ENCODE data around the gene ZNRF2.

The ZNRF2 gene

DNA sequence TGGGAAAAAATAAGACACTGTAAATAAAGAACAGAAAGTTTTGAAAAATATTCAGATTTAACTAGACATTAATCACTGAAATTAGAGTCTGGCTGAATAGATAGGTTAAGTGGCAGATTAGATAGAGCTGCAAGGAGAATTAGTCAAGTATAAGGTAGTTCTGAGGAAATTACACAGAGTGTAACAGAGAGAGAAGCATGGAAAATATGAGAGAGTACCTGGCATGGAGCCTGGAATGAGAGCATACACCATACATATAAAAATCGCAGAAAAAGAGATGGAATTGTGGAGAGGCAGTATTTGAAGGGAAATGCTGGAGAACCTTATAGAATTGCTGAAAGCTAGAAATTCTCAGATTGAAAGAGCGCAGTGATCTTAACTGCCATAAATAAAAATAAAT is 46.9 kb downstream of the ZNRF2 start:
- Histone ChIP-seq H3K27ac (ENCODE audit: insufficient read depth, low read depth, low read length, poor library complexity, severe bottlenecking) (no peak overlapping the region), H3K4me3 (ENCODE audit: insufficient read depth, low read depth, low read length) (no peak overlapping the region), H3K4me1 (ENCODE audit: control insufficient read depth, insufficient read depth, low read length) (no peaks in the 10 kb centered on the region), H3K36me3 (ENCODE audit: control insufficient read depth, insufficient read depth, low read length) (no peaks in the 10 kb centered on the region), H3K27me3 (ENCODE audit: control insufficient read depth, insufficient read depth, low read length, poor library complexity, severe bottlenecking) (no peaks in the 10 kb centered on the region), H3K9me3 (ENCODE audit: control insufficient read depth, low read length) (peaks cover 2% of the 10 kb centered on the region)
- 100% methylated on average over 1 to 2 of the region's 2 CpGs for WGBS, 2 experiments

DNA sequence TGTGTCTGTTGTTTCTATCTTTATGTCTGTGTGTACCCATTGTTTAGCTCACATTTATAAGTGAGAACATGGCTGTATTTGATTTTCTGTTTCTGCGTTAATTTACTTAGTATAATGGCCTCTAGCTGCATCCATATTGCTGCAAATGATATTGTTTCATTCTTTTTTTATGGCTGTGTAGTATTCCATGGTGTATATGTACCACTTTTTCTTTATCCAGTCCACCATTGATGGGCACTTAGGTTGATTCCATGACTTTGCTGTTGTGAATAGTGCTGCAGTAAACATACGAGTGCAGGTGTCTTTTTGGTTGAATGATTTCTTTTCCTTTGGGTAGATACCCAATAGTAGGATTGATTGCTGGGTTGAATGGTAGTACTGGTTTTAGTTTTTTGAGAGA is 48.2 kb downstream of the ZNRF2 start:
- Histone ChIP-seq H3K36me3 (ENCODE audit: control insufficient read depth, insufficient read depth, low read length) (no peaks in the 10 kb centered on the region), H3K27me3 (ENCODE audit: control insufficient read depth, insufficient read depth, low read length, poor library complexity, severe bottlenecking) (no peaks in the 10 kb centered on the region), H3K9me3 (ENCODE audit: control insufficient read depth, low read length) (peaks cover 2% of the 10 kb centered on the region), H3K4me1 (ENCODE audit: control insufficient read depth, insufficient read depth, low read length) (no peaks in the 10 kb centered on the region), H3K4me3 (ENCODE audit: insufficient read depth, low read depth, low read length) (no peak overlapping the region), H3K27ac (ENCODE audit: insufficient read depth, low read depth, low read length, poor library complexity, severe bottlenecking) (no peak overlapping the region)
- 94 to 96% methylated on average over 2 of the region's 2 CpGs for WGBS, 2 experiments

- 72 to 76% methylated on average over 3 of the region's 4 CpGs for WGBS, 2 experiments
- H3K4me1 ChIP-seq (ENCODE audit: control insufficient read depth, insufficient read depth, low read length) = no peaks in the 10 kb centered on the region
- H3K4me3 ChIP-seq (ENCODE audit: insufficient read depth, low read depth, low read length) = no peak overlapping the region
- H3K27me3 ChIP-seq (ENCODE audit: control insufficient read depth, insufficient read depth, low read length, poor library complexity, severe bottlenecking) = no peaks in the 10 kb centered on the region
- H3K36me3 ChIP-seq (ENCODE audit: control insufficient read depth, insufficient read depth, low read length) = no peaks in the 10 kb centered on the region
- no peak overlapping the region for H3K27ac ChIP-seq (ENCODE audit: insufficient read depth, low read depth, low read length, poor library complexity, severe bottlenecking)
- peaks cover 2% of the 10 kb centered on the region for H3K9me3 ChIP-seq (ENCODE audit: control insufficient read depth, low read length)
Observed at GRCh38 chr7:30335763-30336487, 51.5 kb downstream of the ZNRF2 start.

GRCh38 chr7:30344513-30344912 is 60.1 kb downstream of the ZNRF2 start:
- 97 to 100% methylated on average over 1 of the region's 1 CpG for whole genome bisulfite sequencing, 2 experiments
- no peaks in the 10 kb centered on the region for H3K36me3 ChIP-seq (ENCODE audit: control insufficient read depth, insufficient read depth, low read length)
- H3K4me1 ChIP-seq (ENCODE audit: control insufficient read depth, insufficient read depth, low read length) = peaks cover 8% of the 10 kb centered on the region
- no peaks in the 10 kb centered on the region for H3K9me3 ChIP-seq (ENCODE audit: control insufficient read depth, low read length)
- no peak overlapping the region for H3K27ac ChIP-seq (ENCODE audit: insufficient read depth, low read depth, low read length, poor library complexity, severe bottlenecking)
- H3K4me3 ChIP-seq (ENCODE audit: insufficient read depth, low read depth, low read length) = no peak overlapping the region
- no peaks in the 10 kb centered on the region for H3K27me3 ChIP-seq (ENCODE audit: control insufficient read depth, insufficient read depth, low read length, poor library complexity, severe bottlenecking)

DNA sequence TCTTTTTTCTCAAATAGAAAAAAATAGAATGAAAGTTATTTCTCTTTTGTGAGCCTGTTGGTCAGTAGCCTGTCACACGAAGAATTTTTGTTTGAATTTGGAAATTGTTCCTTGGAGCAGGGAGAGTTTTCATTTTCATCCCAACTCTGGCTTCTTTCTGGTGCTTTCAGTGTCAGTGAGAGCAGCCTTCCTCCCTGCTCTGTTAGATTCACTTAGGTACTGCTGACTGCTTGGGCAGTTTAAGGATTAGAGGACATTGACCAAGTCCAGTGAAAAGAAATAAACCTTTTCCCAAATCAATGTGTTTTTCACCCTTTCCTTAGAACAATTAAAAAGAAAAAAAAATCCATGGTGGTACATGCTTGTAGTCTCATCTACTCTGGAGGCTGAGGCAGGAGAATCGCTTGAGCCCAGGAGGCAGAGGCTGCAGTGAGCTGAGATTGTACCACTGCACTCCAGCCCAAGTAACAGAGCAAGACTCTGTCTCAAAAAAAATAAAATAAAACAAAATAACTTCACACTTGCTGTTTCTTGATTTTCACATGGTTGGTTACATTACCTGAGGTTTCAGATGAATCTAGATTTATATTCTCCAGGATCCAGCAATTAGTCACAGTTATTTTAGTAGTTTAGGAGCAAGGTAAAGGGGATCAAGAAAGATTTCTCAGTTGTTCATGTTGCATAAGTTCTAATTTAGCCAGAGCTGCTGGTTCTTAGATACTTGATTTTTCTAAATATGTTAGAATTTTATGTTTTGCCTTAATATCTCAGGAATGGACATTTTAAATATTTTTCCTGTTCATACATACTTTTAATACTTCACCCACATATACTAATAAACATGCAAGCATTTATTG is 63.1 kb downstream of the ZNRF2 start:
- Histone ChIP-seq H3K27me3 (ENCODE audit: control insufficient read depth, insufficient read depth, low read length, poor library complexity, severe bottlenecking) (no peaks in the 10 kb centered on the region), H3K27ac (ENCODE audit: insufficient read depth, low read depth, low read length, poor library complexity, severe bottlenecking) (no peak overlapping the region), H3K36me3 (ENCODE audit: control insufficient read depth, insufficient read depth, low read length) (no peaks in the 10 kb centered on the region), H3K4me3 (ENCODE audit: insufficient read depth, low read depth, low read length) (no peak overlapping the region), H3K4me1 (ENCODE audit: control insufficient read depth, insufficient read depth, low read length) (peaks cover 8% of the 10 kb centered on the region), H3K9me3 (ENCODE audit: control insufficient read depth, low read length) (no peaks in the 10 kb centered on the region)
- 84 to 88% methylated on average over 2 of the region's 2 CpGs for WGBS, 2 experiments

- H3K36me3 ChIP-seq (ENCODE audit: control insufficient read depth, insufficient read depth, low read length) = no peaks in the 10 kb centered on the region
- no peaks in the 10 kb centered on the region for H3K27me3 ChIP-seq (ENCODE audit: control insufficient read depth, insufficient read depth, low read length, poor library complexity, severe bottlenecking)
- H3K4me1 ChIP-seq (ENCODE audit: control insufficient read depth, insufficient read depth, low read length) = peaks cover 8% of the 10 kb centered on the region
- no peaks in the 10 kb centered on the region for H3K9me3 ChIP-seq (ENCODE audit: control insufficient read depth, low read length)
- 56 to 60% methylated on average over 1 to 2 of the region's 2 CpGs for WGBS, 2 experiments
- H3K4me3 ChIP-seq (ENCODE audit: insufficient read depth, low read depth, low read length) = no peak overlapping the region
- no peak overlapping the region for H3K27ac ChIP-seq (ENCODE audit: insufficient read depth, low read depth, low read length, poor library complexity, severe bottlenecking)
Observed at GRCh38 chr7:30348083-30348560, 63.7 kb downstream of the ZNRF2 start.

DNA sequence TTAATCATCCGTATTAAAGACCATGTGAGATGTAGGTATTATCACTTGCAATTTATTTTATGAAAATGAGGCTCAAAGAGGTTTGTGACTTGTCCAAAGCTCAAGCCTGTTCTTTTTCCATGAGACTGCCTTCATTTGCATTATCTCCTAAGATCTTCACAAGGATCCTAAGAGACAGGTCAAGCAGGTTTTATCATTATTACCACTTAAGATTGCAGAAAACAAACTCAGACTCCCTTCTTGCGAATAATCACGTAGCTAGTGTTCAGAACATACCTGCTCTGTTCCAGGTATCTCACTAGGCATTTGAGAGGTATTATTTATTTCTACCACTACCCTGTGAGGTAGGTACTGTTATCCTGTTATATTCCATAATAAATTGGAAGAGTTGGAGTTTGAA is 64.8 kb downstream of the ZNRF2 start:
- no peak overlapping the region for H3K27ac ChIP-seq (ENCODE audit: insufficient read depth, low read depth, low read length, poor library complexity, severe bottlenecking)
- H3K27me3 ChIP-seq (ENCODE audit: control insufficient read depth, insufficient read depth, low read length, poor library complexity, severe bottlenecking) = no peaks in the 10 kb centered on the region
- H3K9me3 ChIP-seq (ENCODE audit: control insufficient read depth, low read length) = no peaks in the 10 kb centered on the region
- no peaks in the 10 kb centered on the region for H3K36me3 ChIP-seq (ENCODE audit: control insufficient read depth, insufficient read depth, low read length)
- H3K4me3 ChIP-seq (ENCODE audit: insufficient read depth, low read depth, low read length) = no peak overlapping the region
- 90 to 100% methylated on average over 1 to 3 of the region's 3 CpGs for WGBS, 2 experiments
- H3K4me1 ChIP-seq (ENCODE audit: control insufficient read depth, insufficient read depth, low read length) = peaks cover 15% of the 10 kb centered on the region

DNA sequence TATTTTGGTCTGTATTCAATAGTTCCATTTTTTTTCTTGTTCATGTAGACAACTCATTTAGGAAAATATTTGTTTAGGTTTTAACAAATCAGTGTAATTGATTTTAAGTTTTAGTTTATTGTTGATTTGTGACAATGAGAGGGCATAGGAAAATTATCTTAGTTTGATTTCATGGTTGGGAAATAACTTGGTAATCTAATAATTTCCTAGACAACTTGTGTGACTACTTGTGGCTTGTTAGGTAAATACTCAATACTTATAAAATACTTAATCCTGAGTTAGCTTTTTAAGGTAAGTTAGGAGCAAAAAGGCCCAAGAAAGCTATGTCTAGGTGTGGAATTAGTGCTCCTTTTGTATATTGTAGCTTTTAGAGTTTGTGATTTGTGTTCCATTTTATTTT is 65.4 kb downstream of the ZNRF2 start:
- Histone ChIP-seq H3K9me3 (ENCODE audit: control insufficient read depth, low read length) (no peaks in the 10 kb centered on the region), H3K27ac (ENCODE audit: insufficient read depth, low read depth, low read length, poor library complexity, severe bottlenecking) (no peak overlapping the region), H3K4me3 (ENCODE audit: insufficient read depth, low read depth, low read length) (no peak overlapping the region), H3K36me3 (ENCODE audit: control insufficient read depth, insufficient read depth, low read length) (no peaks in the 10 kb centered on the region), H3K4me1 (ENCODE audit: control insufficient read depth, insufficient read depth, low read length) (peaks cover 17% of the 10 kb centered on the region), H3K27me3 (ENCODE audit: control insufficient read depth, insufficient read depth, low read length, poor library complexity, severe bottlenecking) (no peaks in the 10 kb centered on the region)

- Histone ChIP-seq H3K36me3 (ENCODE audit: control insufficient read depth, insufficient read depth, low read length) (no peaks in the 10 kb centered on the region), H3K4me3 (ENCODE audit: insufficient read depth, low read depth, low read length) (no peak overlapping the region), H3K27ac (ENCODE audit: insufficient read depth, low read depth, low read length, poor library complexity, severe bottlenecking) (no peak overlapping the region), H3K27me3 (ENCODE audit: control insufficient read depth, insufficient read depth, low read length, poor library complexity, severe bottlenecking) (no peaks in the 10 kb centered on the region), H3K9me3 (ENCODE audit: control insufficient read depth, low read length) (no peaks in the 10 kb centered on the region), H3K4me1 (ENCODE audit: control insufficient read depth, insufficient read depth, low read length) (peaks cover 17% of the 10 kb centered on the region)
- WGBS, 2 experiments = 95 to 96% methylated on average over 4 of the region's 4 CpGs
Observed at GRCh38 chr7:30351286-30351685, 66.9 kb downstream of the ZNRF2 start.

DNA sequence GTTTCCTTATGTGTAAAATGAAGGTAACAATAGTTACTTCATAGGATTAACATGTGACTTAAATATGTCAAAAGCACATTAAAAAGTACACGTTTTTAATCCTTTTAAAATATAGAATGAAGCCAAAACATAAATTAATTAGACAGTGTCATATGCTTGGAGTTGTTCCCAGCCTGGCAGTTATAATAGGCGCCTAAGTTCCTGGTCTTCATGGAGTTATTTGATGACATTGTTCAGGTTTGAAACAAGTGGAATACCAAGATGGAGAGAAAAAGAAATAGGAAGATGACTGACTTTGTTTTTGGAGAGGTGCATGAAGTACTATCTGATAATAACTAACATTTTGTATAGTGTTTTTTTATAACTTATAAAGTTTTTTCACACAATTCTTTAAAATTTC is 67.3 kb downstream of the ZNRF2 start:
- Histone ChIP-seq H3K4me3 (ENCODE audit: insufficient read depth, low read depth, low read length) (no peak overlapping the region), H3K4me1 (ENCODE audit: control insufficient read depth, insufficient read depth, low read length) (peaks cover 17% of the 10 kb centered on the region), H3K36me3 (ENCODE audit: control insufficient read depth, insufficient read depth, low read length) (no peaks in the 10 kb centered on the region), H3K27ac (ENCODE audit: insufficient read depth, low read depth, low read length, poor library complexity, severe bottlenecking) (no peak overlapping the region), H3K9me3 (ENCODE audit: control insufficient read depth, low read length) (no peaks in the 10 kb centered on the region), H3K27me3 (ENCODE audit: control insufficient read depth, insufficient read depth, low read length, poor library complexity, severe bottlenecking) (no peaks in the 10 kb centered on the region)
- WGBS, 2 experiments = 89 to 94% methylated on average over 1 of the region's 2 CpGs

Measured in ectodermal cell (in vitro differentiated cells).